Liver (tissue), 9 donors: ENCODE results near the gene RHOG. TPM values are rescaled to one million over a fixed set of nuclear protein-coding genes. Genes with fewer than 3 reads are reported as not detected.

Source experiments
- DNase-seq: peaks from one replicate; pipeline ENCODE4 v3.0.0-alpha.2; 2017; ENCODE audit warnings: low spot score
- H3K27ac ChIP-seq, 2 donors: one replicate each; pipeline ENCODE4 v1.7.0; 2013; ENCODE audit warnings: inconsistent platforms in 2 of 2, low read length in 2 of 2, control low read depth in 1 of 2, low read depth in 1 of 2, mild to moderate bottlenecking in 1 of 2
- H3K27me3 ChIP-seq, 4 donors: one replicate each; pipeline versions ENCODE4 v1.6.1 to v1.7.0; 2013; ENCODE audit warnings: low read length in 3 of 4, inconsistent platforms in 1 of 4, mild to moderate bottlenecking in 1 of 4, moderate library complexity in 1 of 4; ENCODE audit not compliant: control insufficient read depth in 4 of 4, insufficient read depth in 4 of 4
- H3K36me3 ChIP-seq, 4 donors: one replicate each; pipeline versions ENCODE4 v1.6.1 to v1.7.0; 2013; ENCODE audit warnings: low read length in 3 of 4, mild to moderate bottlenecking in 3 of 4, low read depth in 1 of 4, moderate library complexity in 1 of 4; ENCODE audit not compliant: control insufficient read depth in 4 of 4, insufficient read depth in 3 of 4
- H3K4me1 ChIP-seq, 4 donors: one replicate each; pipeline versions ENCODE4 v1.6.1 to v1.7.0; 2013; ENCODE audit warnings: low read length in 3 of 4, mild to moderate bottlenecking in 3 of 4, moderate library complexity in 1 of 4; ENCODE audit not compliant: control insufficient read depth in 4 of 4, insufficient read depth in 4 of 4
- H3K4me3 ChIP-seq, 3 donors: one replicate each; pipeline versions ENCODE4 v1.6.1 to v1.7.0; 2013; ENCODE audit warnings: low read length in 3 of 3, control low read depth in 1 of 3, low read depth in 1 of 3, mild to moderate bottlenecking in 1 of 3
- H3K9ac ChIP-seq, 2 donors: one replicate each; pipeline ENCODE4 v1.7.0; 2013; ENCODE audit warnings: low read length in 2 of 2, mild to moderate bottlenecking in 2 of 2, moderate library complexity in 2 of 2, control low read depth in 1 of 2, low read depth in 1 of 2
- H3K9me3 ChIP-seq, 4 donors: one replicate each; pipeline versions ENCODE4 v1.6.1 to v1.7.0; 2013; ENCODE audit warnings: low read length in 3 of 4; ENCODE audit not compliant: control insufficient read depth in 4 of 4
- ATF3 ChIP-seq: IDR thresholded peaks from 2 replicates; pipeline ENCODE4 v1.6.1; 2016; ENCODE audit warnings: antibody characterized with exemption
- EGR1 ChIP-seq, 2 donors: IDR thresholded peaks; 2 replicates each; pipeline ENCODE4 v1.6.1; 2016 to 2018; ENCODE audit warnings: antibody characterized with exemption in 2 of 2, low read depth in 2 of 2
- FOXA1 ChIP-seq: IDR thresholded peaks from 2 replicates; pipeline ENCODE4 v1.6.1; 2016; ENCODE audit warnings: antibody characterized with exemption
- FOXA2 ChIP-seq: IDR thresholded peaks from 2 replicates; pipeline ENCODE4 v1.6.1; 2016; ENCODE audit warnings: antibody characterized with exemption
- GABPA ChIP-seq, 2 donors: IDR thresholded peaks in 1 of 2; conservative IDR thresholded peaks in 1 of 2; 2 replicates each; pipeline ENCODE4 v1.6.1; 2016; ENCODE audit warnings: antibody characterized with exemption in 2 of 2, mild to moderate bottlenecking in 1 of 2, moderate library complexity in 1 of 2
- HNF4G ChIP-seq: IDR thresholded peaks from 2 replicates; pipeline ENCODE4 v1.6.1; 2016; ENCODE audit warnings: antibody characterized with exemption
- JUND ChIP-seq, 2 donors: IDR thresholded peaks; 2 replicates each; pipeline ENCODE4 v1.6.1; 2016; ENCODE audit warnings: antibody characterized with exemption in 2 of 2
- RAD21 ChIP-seq, 2 donors: IDR thresholded peaks; 2 replicates each; pipeline ENCODE4 v1.6.1; 2016; ENCODE audit warnings: antibody characterized with exemption in 2 of 2, mild to moderate bottlenecking in 2 of 2
- REST ChIP-seq: IDR thresholded peaks from 2 replicates; pipeline ENCODE4 v1.6.1; 2016; ENCODE audit warnings: antibody characterized with exemption, mild to moderate bottlenecking
- YY1 ChIP-seq: IDR thresholded peaks from 2 replicates; pipeline ENCODE4 v1.6.1; 2016; ENCODE audit warnings: antibody characterized with exemption, mild to moderate bottlenecking
- WGBS: extraction: QIAGEN DNeasy Blood & Tissue Kit; methylation state at CpG from one replicate; pipeline ENCODE4 v1.1.7; 2013; 5-methylcytosine and 5-hydroxymethylcytosine counted together
- polyA plus RNA-seq, 2 donors: library from polyadenylated mRNA; stranded (reverse) in 1 of 2; unstranded in 1 of 2; fragments of 200-250 nt in 1 of 2; fragments of >200 nt in 1 of 2; fragmentation: Nextera tagmentation in 1 of 2; extraction: Ambion mirVana in 1 of 2; gene quantifications; one replicate each; pipeline versions ENCODE4 v1.2.1 to v1.2.3, GENCODE V29; 2013 to 2015
- total RNA-seq, 2 donors: library from RNA; depleted of rRNA; stranded (reverse); fragments of >200 nt; gene quantifications; one replicate each; pipeline ENCODE4 v1.2.3, GENCODE V29; 2014
- TF ChIP-seq, protein P1 (sequence below): fragments of 150-350 bp; IDR thresholded peaks from 2 replicates; pipeline ENCODE4 v1.5.1; 2017; ENCODE audit warnings: improper control_type of control experiment, low read depth, low read length; ENCODE audit not compliant: missing input control
- TF ChIP-seq, protein P2 (sequence below): IDR thresholded peaks from 2 replicates; pipeline ENCODE4 v1.6.1; 2016; ENCODE audit warnings: antibody characterized with exemption
- donor health status: healthy.
- donor health status: healthy.
- donor health status: healthy.
- donor health status: healthy.
- donor health status: healthy.

The RHOG gene
- total and polyA plus RNA-seq, 4 donors = 7.4 to 32.9 (median 17.8) TPM

GRCh38 chr11:3824714-3825472 is 15.9 kb downstream of the RHOG start:
- Histone ChIP-seq H3K27ac (no peak overlapping the region), H3K9me3 (no peaks in the 10 kb centered on the region), H3K4me3 (no peak overlapping the region), H3K36me3 (peaks cover 4 to 21% (median 12%) of the 10 kb centered on the region in 4 donors), H3K4me1 (no peaks in the 10 kb centered on the region), H3K27me3 (no peaks in the 10 kb centered on the region), H3K9ac (no peak overlapping the region)
- WGBS = 83% methylated on average over 18 of the region's 18 CpGs
- TF ChIP-seq, protein P1, sequence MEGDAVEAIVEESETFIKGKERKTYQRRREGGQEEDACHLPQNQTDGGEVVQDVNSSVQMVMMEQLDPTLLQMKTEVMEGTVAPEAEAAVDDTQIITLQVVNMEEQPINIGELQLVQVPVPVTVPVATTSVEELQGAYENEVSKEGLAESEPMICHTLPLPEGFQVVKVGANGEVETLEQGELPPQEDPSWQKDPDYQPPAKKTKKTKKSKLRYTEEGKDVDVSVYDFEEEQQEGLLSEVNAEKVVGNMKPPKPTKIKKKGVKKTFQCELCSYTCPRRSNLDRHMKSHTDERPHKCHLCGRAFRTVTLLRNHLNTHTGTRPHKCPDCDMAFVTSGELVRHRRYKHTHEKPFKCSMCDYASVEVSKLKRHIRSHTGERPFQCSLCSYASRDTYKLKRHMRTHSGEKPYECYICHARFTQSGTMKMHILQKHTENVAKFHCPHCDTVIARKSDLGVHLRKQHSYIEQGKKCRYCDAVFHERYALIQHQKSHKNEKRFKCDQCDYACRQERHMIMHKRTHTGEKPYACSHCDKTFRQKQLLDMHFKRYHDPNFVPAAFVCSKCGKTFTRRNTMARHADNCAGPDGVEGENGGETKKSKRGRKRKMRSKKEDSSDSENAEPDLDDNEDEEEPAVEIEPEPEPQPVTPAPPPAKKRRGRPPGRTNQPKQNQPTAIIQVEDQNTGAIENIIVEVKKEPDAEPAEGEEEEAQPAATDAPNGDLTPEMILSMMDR = peak; percentile 53
- no peak for TF ChIP-seq GABPA (IDR thresholded peaks at IDR 0.05 in 1 of 2, conservative IDR thresholded peaks at IDR 0.05 in 1 of 2)
- TF ChIP-seq RAD21 (IDR thresholded peaks at IDR 0.05) = peak; percentile 56 to 79
- DNase-seq = peak; percentile 83

DNA sequence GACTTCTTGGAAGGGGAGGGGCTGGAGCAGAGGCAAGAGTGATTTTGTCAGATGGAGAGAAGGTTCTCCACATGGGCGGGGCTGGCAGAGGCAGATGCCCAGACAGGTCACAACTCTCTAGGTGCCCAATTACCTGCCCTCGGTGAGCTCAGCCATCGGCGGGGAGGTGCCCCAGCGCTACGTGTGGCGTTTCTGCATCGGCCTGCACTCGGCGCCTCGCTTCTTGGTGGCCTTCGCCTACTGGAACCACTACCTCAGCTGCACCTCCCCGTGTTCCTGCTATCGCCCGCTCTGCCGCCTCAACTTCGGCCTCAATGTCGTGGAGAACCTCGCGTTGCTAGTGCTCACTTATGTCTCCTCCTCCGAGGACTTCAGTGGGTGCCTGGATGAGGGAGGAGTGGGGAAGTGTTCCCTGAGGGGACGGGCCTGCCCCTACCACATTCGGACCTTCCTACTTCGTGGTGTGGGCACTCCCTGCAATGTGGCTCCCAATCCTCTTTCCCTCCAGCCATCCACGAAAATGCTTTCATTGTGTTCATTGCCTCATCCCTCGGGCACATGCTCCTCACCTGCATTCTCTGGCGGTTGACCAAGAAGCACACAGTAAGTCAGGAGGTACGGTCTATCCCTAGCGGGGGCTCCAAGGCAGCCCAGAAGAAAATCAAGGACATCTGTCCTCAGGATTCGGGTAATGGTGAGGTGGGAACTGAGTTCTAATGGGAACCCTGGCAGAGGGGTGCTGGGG is 16.8 kb downstream of the RHOG start:
- Histone ChIP-seq H3K27me3 (no peaks in the 10 kb centered on the region), H3K4me3 (no peak overlapping the region), H3K4me1 (no peaks in the 10 kb centered on the region), H3K36me3 (peaks cover 4 to 21% (median 10%) of the 10 kb centered on the region in 4 donors), H3K27ac (no peak overlapping the region), H3K9me3 (no peaks in the 10 kb centered on the region), H3K9ac (no peak overlapping the region)
- 97% methylated on average over 30 of the region's 30 CpGs for WGBS
- TF ChIP-seq REST (no peak), JUND (IDR thresholded peaks at IDR 0.05) (no peak), ATF3 (no peak), EGR1 (IDR thresholded peaks at IDR 0.05; ENCODE audit: low read depth in 2 of 2) (no peak), YY1 (no peak), FOXA1 (no peak), FOXA2 (no peak), HNF4G (no peak)
- TF ChIP-seq, protein P1 = no peak
- TF ChIP-seq, protein P2, sequence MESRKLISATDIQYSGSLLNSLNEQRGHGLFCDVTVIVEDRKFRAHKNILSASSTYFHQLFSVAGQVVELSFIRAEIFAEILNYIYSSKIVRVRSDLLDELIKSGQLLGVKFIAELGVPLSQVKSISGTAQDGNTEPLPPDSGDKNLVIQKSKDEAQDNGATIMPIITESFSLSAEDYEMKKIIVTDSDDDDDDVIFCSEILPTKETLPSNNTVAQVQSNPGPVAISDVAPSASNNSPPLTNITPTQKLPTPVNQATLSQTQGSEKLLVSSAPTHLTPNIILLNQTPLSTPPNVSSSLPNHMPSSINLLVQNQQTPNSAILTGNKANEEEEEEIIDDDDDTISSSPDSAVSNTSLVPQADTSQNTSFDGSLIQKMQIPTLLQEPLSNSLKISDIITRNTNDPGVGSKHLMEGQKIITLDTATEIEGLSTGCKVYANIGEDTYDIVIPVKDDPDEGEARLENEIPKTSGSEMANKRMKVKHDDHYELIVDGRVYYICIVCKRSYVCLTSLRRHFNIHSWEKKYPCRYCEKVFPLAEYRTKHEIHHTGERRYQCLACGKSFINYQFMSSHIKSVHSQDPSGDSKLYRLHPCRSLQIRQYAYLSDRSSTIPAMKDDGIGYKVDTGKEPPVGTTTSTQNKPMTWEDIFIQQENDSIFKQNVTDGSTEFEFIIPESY = no peak
- no peak for DNase-seq
